HL-60 (cell line): Measurements from ENCODE around the gene OR10G7.

Experiments
- CTCF ChIP-seq: IDR thresholded peaks from one replicate; pipeline ENCODE4 v1.5.1; 2011; ENCODE audit warnings: low read length, control low read depth, inconsistent platforms; ENCODE audit not compliant: insufficient read depth
- REST ChIP-seq: IDR thresholded peaks from 2 replicates; pipeline ENCODE4 v1.6.1; 2012; ENCODE audit warnings: low read depth; ENCODE audit not compliant: insufficient replicate concordance

GRCh38 chr11:123995119-123995518, 46.0 kb downstream of the OR10G7 start, which contains the start of gene OR10G6:
- TF ChIP-seq CTCF (no peak), REST (no peak)
